GM19438 (cell line): ENCODE results near the gene FGGY.
"Not testable (repeated sequence)": the region's sequence is repeated elsewhere in the genome, so short reads cannot be mapped to it uniquely, and the experiment has no call there.

ENCODE experiments used
- ATAC-seq: cut with Tn5 transposase; IDR thresholded peaks from one replicate; pipeline ENCODE4 v1.9.1; 2021; ENCODE audit warnings: low read depth; ENCODE audit not compliant: unreplicated experiment

FGGY gene

GRCh38 chr1:59345221-59345620 is 48.3 kb downstream of the FGGY start:
- ATAC-seq: no peak

DNA sequence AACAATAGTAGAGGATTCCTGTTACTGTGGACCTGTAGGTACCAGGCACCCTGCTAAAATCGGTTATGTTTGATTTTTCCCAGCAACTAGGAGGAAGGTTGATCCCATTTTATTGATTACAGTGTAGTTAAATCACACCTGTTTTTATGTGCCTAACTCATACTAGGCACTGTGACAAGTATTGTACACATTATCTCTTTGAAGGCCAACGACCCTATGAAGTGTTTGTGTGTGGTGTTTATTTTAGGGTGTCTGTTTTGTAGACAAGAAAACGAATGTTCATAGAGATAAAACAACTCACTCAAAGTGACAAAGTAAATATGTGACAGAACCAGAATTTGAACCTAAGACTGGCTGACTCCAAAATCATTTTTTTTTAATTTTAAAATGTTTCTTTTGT is 49.5 kb downstream of the FGGY start:
- no peak for ATAC-seq

- no peak for ATAC-seq
Observed at GRCh38 chr1:59349101-59349500, 52.2 kb downstream of the FGGY start.

DNA sequence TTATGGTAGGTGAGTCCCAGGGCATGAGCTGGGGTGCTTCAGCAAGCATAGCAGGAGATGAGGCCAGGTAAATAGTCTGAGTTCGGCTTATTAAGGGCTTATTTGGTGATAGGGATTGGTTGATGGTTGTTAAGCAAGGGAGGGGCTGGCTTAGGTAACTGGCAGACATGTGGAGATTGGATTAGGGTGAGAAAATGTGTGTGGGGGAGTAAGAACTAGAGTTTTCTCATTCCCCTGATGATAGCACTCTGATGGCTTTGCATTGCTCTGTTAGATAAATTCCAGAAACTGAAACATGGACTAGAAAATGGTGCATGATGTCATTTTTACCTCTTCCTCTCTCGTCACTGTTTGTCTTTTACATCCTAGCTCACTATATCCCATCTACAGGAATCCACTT is 53.6 kb downstream of the FGGY start:
- no peak for ATAC-seq

- no peak for ATAC-seq
Observed at GRCh38 chr1:59352065-59352464, 55.2 kb downstream of the FGGY start.

- ATAC-seq: no peak
Observed at GRCh38 chr1:59353453-59353852, 56.6 kb downstream of the FGGY start.

DNA sequence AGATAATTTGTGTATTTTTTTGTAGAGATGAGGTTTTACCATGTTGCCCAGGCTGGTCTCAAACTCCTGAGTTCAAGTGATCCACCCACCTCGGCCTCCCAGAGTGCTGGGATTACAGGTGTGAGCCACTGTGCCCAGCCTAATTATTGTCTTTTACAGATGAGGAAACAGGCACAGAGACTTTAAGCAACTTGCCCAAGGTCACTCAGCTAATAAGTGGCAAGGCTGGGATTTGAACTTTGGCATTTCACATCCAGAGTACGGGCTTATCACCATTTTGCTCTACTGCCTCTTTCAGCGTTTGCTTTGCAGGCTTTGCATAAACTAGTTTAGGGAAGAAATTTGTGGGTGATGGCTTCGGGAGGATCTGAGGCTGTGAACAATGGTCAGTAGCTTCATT is 57.3 kb downstream of the FGGY start:
- ATAC-seq: not testable (repeated sequence)

DNA sequence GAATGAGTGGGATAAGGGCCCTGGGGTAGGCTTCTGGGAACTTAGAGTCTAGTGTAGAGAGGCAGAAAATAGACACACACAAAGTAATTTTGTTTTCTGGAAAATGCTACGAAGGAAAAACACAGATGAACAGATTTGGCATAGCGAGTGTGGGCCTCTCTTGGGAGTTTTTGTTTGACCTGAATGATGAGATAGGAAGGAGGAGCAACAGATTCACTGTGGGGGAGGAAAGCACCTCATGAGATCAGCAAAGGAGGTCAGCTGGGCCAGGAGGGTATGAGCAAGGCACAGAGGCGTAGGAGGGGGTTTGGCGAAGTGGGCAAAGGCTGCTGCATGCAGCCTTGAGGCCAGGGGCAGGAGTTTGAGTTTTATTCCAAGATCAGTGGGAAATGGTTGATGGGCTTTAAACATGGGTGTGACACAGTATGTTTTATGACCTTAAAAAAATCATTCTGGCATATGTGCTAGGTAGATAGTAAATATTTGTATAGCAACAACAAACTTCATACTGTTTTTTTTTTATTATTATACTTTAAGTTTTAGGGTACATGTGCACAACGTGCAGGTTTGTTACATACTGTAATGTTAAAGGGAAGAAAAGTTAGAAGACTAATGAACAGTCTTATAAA is 57.9 kb downstream of the FGGY start:
- no peak for ATAC-seq

DNA sequence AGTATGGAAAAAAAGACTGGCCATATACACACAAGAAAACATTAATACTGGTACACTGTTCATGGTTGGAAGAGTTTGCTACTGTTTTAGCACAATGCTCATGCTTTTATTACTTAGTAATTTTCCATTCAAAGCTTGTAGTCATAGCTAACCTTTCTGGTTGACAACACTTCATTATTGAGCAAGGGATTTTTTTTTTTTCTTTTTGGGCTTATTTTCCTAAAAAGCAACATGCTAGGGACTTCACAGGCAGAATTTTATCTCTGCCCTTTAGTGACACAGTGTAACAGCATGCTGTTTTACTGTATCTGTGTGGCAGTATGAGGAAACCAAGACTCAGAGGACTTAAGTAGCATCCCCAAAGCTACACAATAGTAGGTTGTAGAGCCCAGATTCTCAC is 58.5 kb downstream of the FGGY start:
- ATAC-seq: no peak

DNA sequence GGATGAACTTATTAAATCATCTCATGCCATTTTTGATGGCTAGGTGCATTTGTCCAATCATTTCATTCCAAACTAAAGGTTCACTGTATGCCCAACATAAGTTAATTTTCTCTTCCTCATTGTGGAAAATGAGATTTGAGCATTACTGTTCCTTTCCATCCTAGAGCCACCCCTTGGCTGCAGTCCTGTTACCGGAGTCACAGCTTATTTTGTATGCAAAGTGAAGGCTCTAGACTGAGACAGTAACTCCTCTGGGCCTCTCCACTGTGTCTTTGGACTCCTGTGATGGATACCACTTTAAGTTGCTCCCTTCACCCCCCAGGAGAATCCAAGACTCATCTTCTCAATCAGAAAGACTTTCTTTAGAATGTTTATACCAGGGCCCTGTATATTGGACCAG is 59.7 kb downstream of the FGGY start:
- no peak for ATAC-seq

DNA sequence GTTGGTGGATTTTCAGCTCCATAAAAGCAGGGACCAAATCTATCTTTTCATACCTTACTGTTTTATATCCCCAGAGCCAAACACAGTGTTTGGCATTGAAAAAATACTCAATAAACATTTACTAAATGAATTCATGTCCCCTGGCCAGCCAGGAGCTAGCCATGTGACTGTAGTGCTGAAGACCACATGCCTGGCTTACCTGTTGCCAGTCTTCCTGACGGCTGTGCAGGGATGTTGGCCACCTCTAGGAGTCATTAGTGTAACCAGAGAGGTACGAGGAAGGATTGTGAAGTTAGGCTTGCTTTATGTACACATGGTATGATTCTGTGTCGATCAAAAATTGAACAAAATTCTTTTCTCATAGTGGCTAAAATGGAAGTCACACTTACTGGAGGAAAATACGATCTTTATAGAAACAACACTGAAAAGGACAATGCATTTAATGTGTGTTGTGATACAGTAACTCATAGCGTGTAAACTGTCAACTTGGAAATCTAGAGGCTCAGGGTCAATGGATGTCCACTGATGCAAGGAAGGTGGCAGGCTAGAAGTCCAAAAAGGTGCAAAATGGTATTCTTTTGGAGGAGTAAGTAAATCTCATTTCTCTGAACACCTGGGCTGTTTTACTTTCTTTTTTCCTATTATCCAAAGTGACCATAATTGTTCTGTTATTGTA is 60.9 kb downstream of the FGGY start:
- ATAC-seq: no peak

GRCh38 chr1:59359325-59359724 is 62.4 kb downstream of the FGGY start:
- ATAC-seq: no peak

GRCh38 chr1:59360170-59360569 is 63.3 kb downstream of the FGGY start:
- ATAC-seq: no peak

DNA sequence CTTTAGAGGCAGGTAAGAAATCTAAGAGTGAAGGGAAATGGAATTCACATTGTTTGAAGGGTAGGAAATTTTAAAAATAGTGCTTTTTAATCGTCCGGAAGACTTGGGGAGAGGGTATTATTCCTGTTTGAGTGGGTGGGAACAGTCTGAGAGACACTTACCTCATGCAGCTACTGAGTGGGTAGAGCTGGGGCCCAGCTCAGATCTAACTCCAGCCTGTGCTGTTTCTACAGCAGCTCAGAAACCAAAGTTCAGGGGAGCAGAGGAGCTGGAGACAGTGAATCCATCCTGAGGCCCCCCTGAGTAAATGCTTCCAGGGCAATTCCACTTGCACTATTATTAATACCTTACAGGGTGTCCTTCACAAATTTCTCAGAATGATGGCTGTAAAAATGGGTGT is 63.8 kb downstream of the FGGY start:
- ATAC-seq: no peak

DNA sequence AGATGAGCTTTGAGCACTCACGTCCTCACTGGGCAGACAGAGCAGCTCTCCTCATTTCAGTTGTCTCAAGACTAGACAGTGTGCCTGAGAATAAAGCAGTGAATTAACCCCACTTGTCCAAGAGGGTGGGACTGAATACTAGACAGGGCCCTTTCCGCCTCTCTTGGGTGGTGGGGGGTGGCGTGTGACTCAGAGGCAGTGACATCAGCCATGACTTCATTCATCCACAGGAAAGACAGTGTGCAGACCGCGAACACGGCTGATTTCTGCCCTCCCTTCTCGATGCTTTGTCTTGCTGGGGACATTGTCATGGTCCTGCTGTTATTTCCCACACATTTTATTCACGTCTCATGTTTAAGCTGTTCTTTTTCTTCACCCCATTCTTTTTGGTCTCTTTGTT is 64.9 kb downstream of the FGGY start:
- ATAC-seq: no peak

DNA sequence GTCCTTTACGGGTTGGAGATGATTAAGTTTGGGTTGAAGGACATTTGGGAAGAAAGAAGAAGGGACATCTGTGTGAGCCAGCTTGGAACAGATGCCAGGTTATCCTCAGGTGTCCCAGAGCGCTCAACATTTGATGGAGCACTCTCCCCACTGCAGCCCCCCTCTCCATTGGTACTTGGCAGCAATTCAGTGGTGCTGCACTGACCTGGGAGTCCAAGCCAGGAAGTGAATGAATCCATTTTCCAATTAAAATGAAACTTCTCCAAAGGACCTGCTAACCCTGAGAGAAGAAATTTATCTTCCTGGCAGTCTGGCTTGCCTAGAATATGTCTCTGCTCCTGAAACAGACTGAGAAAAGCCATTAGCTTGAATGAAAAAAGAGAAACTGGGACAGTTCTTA is 67.1 kb downstream of the FGGY start:
- ATAC-seq: no peak

DNA sequence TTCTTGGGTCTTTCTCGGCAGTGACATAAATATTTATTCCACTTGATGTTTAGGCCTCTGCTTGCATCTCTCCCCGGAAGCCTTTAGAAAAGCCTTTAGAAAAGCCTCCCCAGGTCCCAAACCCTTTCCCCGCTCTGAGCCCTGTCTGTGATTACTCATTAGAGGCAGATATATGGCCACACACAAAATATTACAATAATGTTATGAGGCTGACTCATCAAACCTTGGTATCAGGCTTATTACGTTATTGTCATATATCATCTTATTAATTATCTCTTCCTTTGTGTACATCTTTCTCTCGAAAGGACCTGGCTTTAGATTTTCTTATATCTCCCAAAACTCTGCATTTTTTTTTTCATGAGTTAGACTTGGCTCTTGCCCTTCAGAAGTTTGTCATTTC is 69.5 kb downstream of the FGGY start:
- no peak for ATAC-seq

DNA sequence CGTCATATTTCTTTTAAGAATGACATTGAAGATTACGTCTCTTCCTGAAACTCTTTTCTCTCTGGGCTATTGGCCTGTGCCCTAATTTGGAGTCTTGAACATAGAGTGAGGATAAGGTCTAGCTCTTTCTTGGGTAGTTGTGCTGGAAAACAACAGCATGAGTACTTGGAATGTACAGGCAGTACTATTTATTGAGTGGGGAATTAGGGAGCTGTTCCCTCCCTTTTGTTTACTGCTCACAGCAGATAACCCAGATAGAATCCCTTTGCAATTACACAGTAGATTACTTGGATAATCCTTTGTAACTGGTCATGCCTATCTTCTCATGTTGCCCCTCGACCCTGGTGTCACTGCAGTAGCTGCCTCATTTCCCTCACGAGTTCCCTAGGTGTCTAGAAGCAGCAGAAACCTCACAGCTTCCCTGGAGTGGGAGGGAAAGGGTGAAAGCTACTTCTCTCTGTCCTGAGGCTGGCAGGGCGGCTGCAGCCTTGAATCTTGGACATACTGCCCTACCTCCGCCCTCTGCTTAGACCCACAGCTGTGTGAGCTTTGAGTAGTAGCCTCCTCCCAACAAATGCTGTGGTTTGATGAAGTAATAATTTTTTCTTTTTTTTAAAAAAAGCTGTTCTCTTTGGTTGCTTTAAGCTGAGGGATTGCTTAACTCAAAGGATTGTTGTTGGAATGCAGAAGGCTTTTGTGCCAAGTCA is 70.6 kb downstream of the FGGY start:
- ATAC-seq: no peak

GRCh38 chr1:59368008-59368670 is 71.2 kb downstream of the FGGY start:
- no peak for ATAC-seq

DNA sequence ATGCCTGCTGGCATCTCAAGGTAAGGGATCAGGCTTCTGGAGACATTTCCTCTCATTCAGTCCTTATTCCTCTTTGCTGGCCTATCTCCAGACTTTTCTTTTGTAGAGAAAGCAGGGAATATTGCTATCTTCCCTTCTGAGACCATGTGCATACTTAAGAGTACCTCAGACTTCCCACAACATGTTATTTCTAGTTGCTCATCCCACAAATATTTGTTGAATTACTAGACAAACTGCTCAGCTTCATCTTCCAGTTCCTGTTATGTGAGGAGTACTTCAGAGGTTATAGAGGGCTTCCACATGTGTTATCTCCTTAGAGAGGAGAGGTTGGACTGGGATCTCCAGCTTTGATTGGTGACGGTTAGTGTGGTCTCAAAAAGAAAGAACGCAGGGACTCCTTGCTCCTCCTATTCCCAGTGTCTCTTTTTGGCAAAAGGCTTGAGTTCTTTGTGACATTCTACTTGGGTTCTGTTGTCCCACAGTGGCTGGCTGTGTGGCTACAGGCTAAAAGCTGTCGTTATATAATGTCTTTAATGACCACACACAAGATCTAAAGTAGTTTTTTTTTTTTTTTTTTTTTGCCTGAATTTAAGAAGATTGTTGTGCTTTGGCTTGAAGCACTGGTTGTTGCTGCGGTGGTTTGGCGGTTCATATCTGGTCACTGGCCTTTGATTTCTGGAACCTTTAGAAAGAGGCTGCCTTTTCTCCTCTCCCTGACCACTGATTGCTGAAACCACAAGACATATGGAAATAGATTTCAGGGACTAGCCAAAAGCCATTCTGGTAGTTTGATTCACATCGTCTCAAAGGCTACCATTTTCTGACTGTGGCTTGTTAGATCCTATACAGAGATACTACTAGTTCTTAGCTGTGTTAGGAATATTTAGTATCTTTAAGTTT is 78.7 kb downstream of the FGGY start:
- ATAC-seq: no peak
